ENCODE results near the gene CDK18.

Gene CDK18

DNA sequence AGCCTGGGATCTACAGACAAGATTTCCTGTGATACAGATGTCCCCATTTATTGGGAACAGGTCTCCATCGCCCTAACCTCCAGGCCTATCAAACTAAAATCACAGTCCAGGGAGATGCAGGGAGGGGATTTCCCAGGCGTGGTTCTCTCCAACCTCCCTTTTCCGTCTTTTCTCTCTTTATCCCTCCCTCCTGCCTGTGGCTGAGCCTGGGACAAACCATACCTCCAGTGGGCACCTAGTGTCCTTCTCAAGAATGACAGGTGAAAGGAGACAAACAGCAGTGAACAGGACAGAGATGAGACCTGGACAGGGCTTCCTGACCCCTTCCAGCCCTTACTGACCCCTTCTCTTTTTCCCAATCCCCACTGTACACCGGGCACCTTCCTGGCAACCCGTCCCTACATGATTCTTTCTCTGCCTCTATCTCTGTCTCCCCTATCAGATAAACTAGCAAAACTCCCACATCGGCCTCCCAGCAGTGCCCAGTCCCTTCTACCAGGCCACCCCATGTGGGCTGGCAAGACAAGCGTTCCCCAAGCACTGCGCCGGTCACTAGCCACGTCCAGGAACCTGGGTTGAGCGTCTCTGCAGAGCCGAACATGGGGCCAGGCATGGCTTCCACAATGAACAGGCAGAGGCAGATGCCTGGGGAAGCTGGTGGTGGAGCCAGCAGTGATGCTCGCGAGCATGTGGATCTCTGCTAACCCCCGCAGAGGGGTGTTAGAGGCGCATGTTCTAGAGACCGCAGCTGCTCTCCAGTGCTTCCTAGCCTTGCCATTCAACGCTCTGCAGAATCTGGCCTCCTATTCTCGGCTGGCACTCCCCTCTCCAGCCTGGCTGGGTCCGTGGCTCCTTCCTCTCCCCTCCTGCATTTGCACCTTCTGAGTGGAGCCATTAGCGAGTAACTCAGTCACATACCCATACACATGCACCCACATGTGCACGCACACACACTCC is 72.6 kb downstream of the CDK18 start:
- Histone ChIP-seq H3K27ac (replicated peaks) (no peak overlapping the region), H3K4me3 (replicated peaks; ENCODE audit: insufficient read depth, low read length) (no peak overlapping the region), H3K27me3 (ENCODE audit: insufficient read depth, poor library complexity, severe bottlenecking) (peaks cover 15% of the 10 kb centered on the region)
- DNase-seq (ENCODE audit: low read depth in 1 of 2, low spot score in 1 of 2) = no peak
- TF ChIP-seq GABPA (IDR thresholded peaks at IDR 0.05; ENCODE audit: low read depth) (no peak), POLR2AphosphoS5 (IDR thresholded peaks at IDR 0.05; ENCODE audit: low read depth) (no peak), SPI1 (IDR thresholded peaks at IDR 0.05; ENCODE audit: borderline replicate concordance, low read depth) (no peak)
- TF ChIP-seq, protein P1, sequence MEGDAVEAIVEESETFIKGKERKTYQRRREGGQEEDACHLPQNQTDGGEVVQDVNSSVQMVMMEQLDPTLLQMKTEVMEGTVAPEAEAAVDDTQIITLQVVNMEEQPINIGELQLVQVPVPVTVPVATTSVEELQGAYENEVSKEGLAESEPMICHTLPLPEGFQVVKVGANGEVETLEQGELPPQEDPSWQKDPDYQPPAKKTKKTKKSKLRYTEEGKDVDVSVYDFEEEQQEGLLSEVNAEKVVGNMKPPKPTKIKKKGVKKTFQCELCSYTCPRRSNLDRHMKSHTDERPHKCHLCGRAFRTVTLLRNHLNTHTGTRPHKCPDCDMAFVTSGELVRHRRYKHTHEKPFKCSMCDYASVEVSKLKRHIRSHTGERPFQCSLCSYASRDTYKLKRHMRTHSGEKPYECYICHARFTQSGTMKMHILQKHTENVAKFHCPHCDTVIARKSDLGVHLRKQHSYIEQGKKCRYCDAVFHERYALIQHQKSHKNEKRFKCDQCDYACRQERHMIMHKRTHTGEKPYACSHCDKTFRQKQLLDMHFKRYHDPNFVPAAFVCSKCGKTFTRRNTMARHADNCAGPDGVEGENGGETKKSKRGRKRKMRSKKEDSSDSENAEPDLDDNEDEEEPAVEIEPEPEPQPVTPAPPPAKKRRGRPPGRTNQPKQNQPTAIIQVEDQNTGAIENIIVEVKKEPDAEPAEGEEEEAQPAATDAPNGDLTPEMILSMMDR (IDR thresholded peaks at IDR 0.05; ENCODE audit: insufficient read depth, low read length) = no peak
- TF ChIP-seq, protein P2, sequence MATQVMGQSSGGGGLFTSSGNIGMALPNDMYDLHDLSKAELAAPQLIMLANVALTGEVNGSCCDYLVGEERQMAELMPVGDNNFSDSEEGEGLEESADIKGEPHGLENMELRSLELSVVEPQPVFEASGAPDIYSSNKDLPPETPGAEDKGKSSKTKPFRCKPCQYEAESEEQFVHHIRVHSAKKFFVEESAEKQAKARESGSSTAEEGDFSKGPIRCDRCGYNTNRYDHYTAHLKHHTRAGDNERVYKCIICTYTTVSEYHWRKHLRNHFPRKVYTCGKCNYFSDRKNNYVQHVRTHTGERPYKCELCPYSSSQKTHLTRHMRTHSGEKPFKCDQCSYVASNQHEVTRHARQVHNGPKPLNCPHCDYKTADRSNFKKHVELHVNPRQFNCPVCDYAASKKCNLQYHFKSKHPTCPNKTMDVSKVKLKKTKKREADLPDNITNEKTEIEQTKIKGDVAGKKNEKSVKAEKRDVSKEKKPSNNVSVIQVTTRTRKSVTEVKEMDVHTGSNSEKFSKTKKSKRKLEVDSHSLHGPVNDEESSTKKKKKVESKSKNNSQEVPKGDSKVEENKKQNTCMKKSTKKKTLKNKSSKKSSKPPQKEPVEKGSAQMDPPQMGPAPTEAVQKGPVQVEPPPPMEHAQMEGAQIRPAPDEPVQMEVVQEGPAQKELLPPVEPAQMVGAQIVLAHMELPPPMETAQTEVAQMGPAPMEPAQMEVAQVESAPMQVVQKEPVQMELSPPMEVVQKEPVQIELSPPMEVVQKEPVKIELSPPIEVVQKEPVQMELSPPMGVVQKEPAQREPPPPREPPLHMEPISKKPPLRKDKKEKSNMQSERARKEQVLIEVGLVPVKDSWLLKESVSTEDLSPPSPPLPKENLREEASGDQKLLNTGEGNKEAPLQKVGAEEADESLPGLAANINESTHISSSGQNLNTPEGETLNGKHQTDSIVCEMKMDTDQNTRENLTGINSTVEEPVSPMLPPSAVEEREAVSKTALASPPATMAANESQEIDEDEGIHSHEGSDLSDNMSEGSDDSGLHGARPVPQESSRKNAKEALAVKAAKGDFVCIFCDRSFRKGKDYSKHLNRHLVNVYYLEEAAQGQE (IDR thresholded peaks at IDR 0.05; ENCODE audit: insufficient replicate concordance, low read depth) = no peak

DNA sequence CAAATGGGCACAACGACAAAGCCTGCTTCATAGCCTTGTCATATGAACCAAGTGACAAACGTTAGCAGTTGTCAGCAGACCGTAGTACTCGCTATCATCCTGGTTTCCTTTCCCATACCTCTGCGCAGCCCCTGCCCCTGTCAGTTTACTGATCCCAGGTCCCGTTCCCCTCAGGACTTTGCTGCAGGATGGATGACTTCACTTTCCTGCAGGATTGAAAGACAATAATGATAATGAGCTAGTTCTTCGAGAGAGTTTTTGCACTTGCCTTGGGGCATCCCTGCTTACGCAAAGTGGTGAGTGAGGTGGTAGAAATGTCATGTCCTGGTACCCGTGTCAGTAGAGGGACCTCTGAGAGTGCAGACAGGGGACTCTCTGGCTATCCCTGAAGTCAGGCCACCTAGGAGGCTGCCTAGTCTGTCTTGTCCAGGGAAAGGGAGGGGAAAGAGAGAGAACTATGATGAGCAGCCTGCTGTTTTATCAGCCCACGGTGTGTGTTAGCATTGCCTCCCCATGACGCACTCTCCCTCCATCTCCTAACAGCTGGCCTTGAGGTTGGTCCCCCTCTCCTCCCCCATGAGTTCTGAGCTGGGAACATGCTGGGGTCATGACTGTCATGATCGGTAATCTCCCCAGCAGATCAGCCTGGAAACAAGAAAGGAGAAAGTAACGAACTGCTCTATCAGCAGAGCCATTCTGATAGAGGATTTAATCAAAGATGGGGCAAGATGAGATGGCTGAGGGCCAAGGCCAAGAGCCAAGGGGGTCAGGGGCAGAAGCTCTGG is 73.6 kb downstream of the CDK18 start:
- TF ChIP-seq, protein P2 (IDR thresholded peaks at IDR 0.05; ENCODE audit: insufficient replicate concordance, low read depth) = no peak
- TF ChIP-seq, protein P1 (IDR thresholded peaks at IDR 0.05; ENCODE audit: insufficient read depth, low read length) = no peak
- TF ChIP-seq SPI1 (IDR thresholded peaks at IDR 0.05; ENCODE audit: borderline replicate concordance, low read depth) (no peak), GABPA (IDR thresholded peaks at IDR 0.05; ENCODE audit: low read depth) (no peak), POLR2AphosphoS5 (IDR thresholded peaks at IDR 0.05; ENCODE audit: low read depth) (no peak)
- no peak for DNase-seq (ENCODE audit: low read depth in 1 of 2, low spot score in 1 of 2)
- H3K27ac ChIP-seq (replicated peaks) = no peak overlapping the region

DNA sequence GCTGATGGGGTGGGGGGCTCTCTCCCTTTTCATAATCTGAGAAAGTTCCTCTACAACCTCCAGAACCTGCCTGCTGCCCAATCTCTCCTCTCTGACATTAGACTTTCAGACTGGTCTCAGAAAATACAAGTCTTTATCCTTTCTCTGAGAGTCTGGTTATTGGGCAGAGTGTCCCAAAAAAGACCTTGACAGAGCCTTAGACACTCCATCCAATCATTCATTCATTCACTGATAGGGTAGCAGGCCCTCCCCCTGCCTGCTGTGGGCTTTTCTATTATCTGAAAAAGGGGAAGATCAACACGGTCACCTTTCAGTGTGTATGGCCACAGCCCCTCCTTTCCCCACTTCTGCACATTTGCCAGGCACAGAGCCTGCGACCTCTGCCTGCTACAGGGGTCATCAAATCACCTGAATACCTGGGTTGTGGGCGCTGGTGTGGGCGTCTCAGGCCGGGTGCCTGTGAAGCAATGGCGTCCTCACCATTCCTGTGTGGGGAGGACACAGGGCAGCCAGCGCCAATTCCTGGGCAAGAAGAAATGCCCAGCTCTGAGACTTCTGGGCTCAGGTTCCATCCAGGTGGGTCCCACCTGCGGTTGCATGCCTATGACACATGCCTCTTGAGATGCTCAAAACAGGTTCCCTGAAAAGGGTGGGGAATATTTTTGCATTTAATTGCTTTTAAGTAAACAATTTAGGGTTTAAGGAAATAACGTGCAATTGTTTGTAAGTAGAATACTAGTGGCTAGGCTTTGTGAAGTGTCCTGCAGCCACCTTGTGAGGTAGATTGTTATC is 74.5 kb downstream of the CDK18 start:
- Histone ChIP-seq H3K27ac (replicated peaks) (no peak overlapping the region), H3K4me3 (replicated peaks; ENCODE audit: insufficient read depth, low read length) (no peak overlapping the region), H3K27me3 (ENCODE audit: insufficient read depth, poor library complexity, severe bottlenecking) (peaks cover 15% of the 10 kb centered on the region)
- TF ChIP-seq, protein P2 (IDR thresholded peaks at IDR 0.05; ENCODE audit: insufficient replicate concordance, low read depth) = no peak
- TF ChIP-seq SPI1 (IDR thresholded peaks at IDR 0.05; ENCODE audit: borderline replicate concordance, low read depth) (no peak), GABPA (IDR thresholded peaks at IDR 0.05; ENCODE audit: low read depth) (no peak), POLR2AphosphoS5 (IDR thresholded peaks at IDR 0.05; ENCODE audit: low read depth) (no peak)
- TF ChIP-seq, protein P1 (IDR thresholded peaks at IDR 0.05; ENCODE audit: insufficient read depth, low read length) = no peak
- no peak for DNase-seq (ENCODE audit: low read depth in 1 of 2, low spot score in 1 of 2)

More for the DNA sequence above, 73.6 kb downstream of the CDK18 start:
- peaks cover 15% of the 10 kb centered on the region for H3K27me3 ChIP-seq (ENCODE audit: insufficient read depth, poor library complexity, severe bottlenecking)
- no peak overlapping the region for H3K4me3 ChIP-seq (replicated peaks; ENCODE audit: insufficient read depth, low read length)
